Naive thymus-derived CD4-positive, alpha-beta T cell (primary cell): Measurements from ENCODE around the gene BAZ2A. TPM values are rescaled to one million over a fixed set of nuclear protein-coding genes. Genes with fewer than 3 reads are reported as not detected.
A peak's percentile ranks its signal among the peaks of the same experiment; 100 is the strongest.

ENCODE experiments used
- ATAC-seq: fragments of 150-1000 bp; cut with Tn5 transposase; 2 replicates; pipeline ENCODE4 v1.10.0; 2021; ENCODE audit warnings: mild to moderate bottlenecking, moderate library complexity
- CTCF ChIA-PET: fragments of 350-600 bp; sonication (Branson Sonifier 250); formaldehyde crosslinking; loops from one replicate; lab custom pipeline; 2021; ENCODE audit warnings: antibody characterized with exemption; lab: Charles Lee
- POLR2A ChIA-PET: fragments of 350-600 bp; sonication (Branson Sonifier 250); formaldehyde crosslinking; loops from one replicate; lab custom pipeline; 2021; ENCODE audit warnings: antibody characterized with exemption, inconsistent platforms; lab: Charles Lee
- DNase-seq, 9 donors: peaks; one replicate each; pipeline versions ENCODE4 v3.0.0 to v3.0.0-alpha.2; 2020 to 2022; ENCODE audit warnings: mixed read lengths in 1 of 9
- H3K27ac ChIP-seq: one replicate; pipeline ENCODE4 v1.7.0; 2013; ENCODE audit warnings: mild to moderate bottlenecking, low read depth, low read length, moderate library complexity
- H3K27me3 ChIP-seq, 2 donors: one replicate each; pipeline ENCODE4 v1.7.0; 2013; ENCODE audit warnings: low read length in 2 of 2, mild to moderate bottlenecking in 2 of 2, moderate library complexity in 2 of 2; ENCODE audit not compliant: control insufficient read depth in 2 of 2, insufficient read depth in 2 of 2
- H3K36me3 ChIP-seq, 3 experiments: 1 replicate in 2 of 3; 2 replicates in 1 of 3; pipeline ENCODE4 v1.7.0; 2013; ENCODE audit warnings: low read length in 3 of 3, mild to moderate bottlenecking in 3 of 3, moderate library complexity in 1 of 3; ENCODE audit not compliant: insufficient read depth in 3 of 3, control insufficient read depth in 2 of 3
- H3K4me1 ChIP-seq, 2 donors: one replicate each; pipeline ENCODE4 v1.7.0; 2013; ENCODE audit warnings: low read length in 2 of 2, mild to moderate bottlenecking in 2 of 2, moderate library complexity in 1 of 2; ENCODE audit not compliant: control insufficient read depth in 2 of 2, insufficient read depth in 2 of 2
- H3K4me3 ChIP-seq: 2 replicates; pipeline ENCODE4 v1.7.0; 2013; ENCODE audit warnings: mild to moderate bottlenecking, low read length
- H3K9me3 ChIP-seq, 3 experiments: 1 replicate in 2 of 3; 2 replicates in 1 of 3; pipeline ENCODE4 v1.7.0; 2013; ENCODE audit warnings: low read length in 3 of 3; ENCODE audit not compliant: control insufficient read depth in 2 of 3
- H3K27ac Mint-ChIP-seq, 9 donors: one replicate each; pipeline ENCODE4 v1.8.0; 2020 to 2022; ENCODE audit warnings: mixed read lengths in 9 of 9, mild to moderate bottlenecking in 8 of 9, moderate library complexity in 5 of 9, inconsistent platforms in 2 of 9
- H3K27me3 Mint-ChIP-seq, 5 donors: one replicate each; pipeline ENCODE4 v1.8.0; 2021 to 2022; ENCODE audit warnings: mixed read lengths in 5 of 5, mild to moderate bottlenecking in 1 of 5
- H3K36me3 Mint-ChIP-seq, 5 donors: one replicate each; pipeline ENCODE4 v1.8.0; 2020 to 2022; ENCODE audit warnings: mixed read lengths in 5 of 5, mild to moderate bottlenecking in 3 of 5, inconsistent platforms in 1 of 5
- H3K4me1 Mint-ChIP-seq, 7 donors: one replicate each; pipeline ENCODE4 v1.8.0; 2020 to 2022; ENCODE audit warnings: mixed read lengths in 7 of 7, mild to moderate bottlenecking in 3 of 7, inconsistent platforms in 1 of 7
- H3K4me3 Mint-ChIP-seq, 10 donors: one replicate each; pipeline ENCODE4 v1.8.0; 2020 to 2022; ENCODE audit warnings: mild to moderate bottlenecking in 10 of 10, mixed read lengths in 10 of 10, moderate library complexity in 6 of 10, inconsistent platforms in 2 of 10
- H3K9me3 Mint-ChIP-seq, 11 donors: one replicate each; pipeline ENCODE4 v1.8.0; 2020 to 2022; ENCODE audit warnings: mixed read lengths in 11 of 11, mild to moderate bottlenecking in 4 of 11, inconsistent platforms in 1 of 11, moderate library complexity in 1 of 11
- intact Hi-C, 2 donors: fragments of 100-400 bp; cut with micrococcal nuclease; formaldehyde crosslinking; loops; one replicate each; pipeline ENCODE4 v1.15.1; 2023
- polyA plus RNA-seq, 2 donors: library from polyadenylated mRNA; unstranded; fragments of 300-500 nt; fragmentation: Illumina TruSeq; gene quantifications; one replicate each; pipeline ENCODE4 v1.2.3, GENCODE V29; 2021
- total RNA-seq, 6 experiments: library from RNA in 5 of 6; stranded (reverse) in 5 of 6; gene quantifications; 1 replicate in 5 of 6; 2 replicates in 1 of 6; pipeline ENCODE4 v1.2.3 and lab custom pipeline; 2021 to 2026

BAZ2A gene
- total and polyA plus RNA-seq, 7 experiments from 2014 or later = 24.8 to 230 (median 178) TPM

DNA sequence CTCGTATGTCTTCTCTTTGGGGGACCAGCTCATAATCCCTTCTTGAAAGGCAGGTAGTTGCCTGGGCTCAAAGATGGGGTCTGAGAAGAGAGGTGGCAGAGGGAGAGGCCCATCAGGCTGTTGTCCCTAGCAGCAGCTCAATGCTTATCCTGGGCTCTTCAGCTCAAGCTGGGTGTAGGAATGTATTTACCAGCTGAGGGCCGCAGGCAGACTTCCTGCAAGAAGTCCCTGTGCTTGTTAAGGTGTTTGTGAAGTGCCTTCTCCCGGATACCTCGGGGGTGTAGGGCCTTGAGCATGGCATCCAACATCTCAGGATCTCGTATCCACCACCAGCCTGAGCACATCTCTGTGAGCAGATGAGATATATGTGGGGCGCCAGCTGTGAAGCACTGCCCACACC lies 29.4 kb downstream of the BAZ2A start:
- Histone ChIP-seq H3K36me3 (peaks cover 44 to 90% (median 62%) of the 10 kb centered on the region in 3 experiments), H3K27me3 (no peaks in the 10 kb centered on the region), H3K27ac (no peak overlapping the region), H3K4me1 (no peaks in the 10 kb centered on the region), H3K9me3 (no peaks in the 10 kb centered on the region), H3K4me3 (no peak overlapping the region)
- Mint-ChIP-seq H3K27me3 (no peaks in the 10 kb centered on the region), H3K9me3 (peaks cover 0 to 2% (median 0%) of the 10 kb centered on the region in 11 donors), H3K27ac (peak overlapping the region in 2 of 9 donors; percentile 40 to 75), H3K36me3 (peaks cover 9 to 72% (median 32%) of the 10 kb centered on the region in 5 donors), H3K4me3 (no peak overlapping the region), H3K4me1 (peaks cover 0 to 5% (median 0%) of the 10 kb centered on the region in 7 donors)
- ATAC-seq (no peak), DNase-seq (no peak)
- intact Hi-C loops = loop anchor here (1.0 kb wide), 1 partner anchor 36 kb away; no protein-coding TSS in a partner anchor
- ChIA-PET POLR2A (interaction anchor here (0.6 to 1.6 kb wide), 5 partner anchors 9 to 514 kb away, joined by 3 to 7 read pairs (median 4); no protein-coding TSS in a partner anchor), CTCF (interaction anchor here (1.0 to 3.6 kb wide), 4 partner anchors 11 to 86 kb away, joined by 3 to 16 read pairs (median 5); no protein-coding TSS in a partner anchor)

- H3K4me3 ChIP-seq = no peak overlapping the region
- peaks cover 0 to 5% (median 0%) of the 10 kb centered on the region in 7 donors for H3K4me1 Mint-ChIP-seq
- H3K36me3 ChIP-seq = peaks cover 43 to 84% (median 54%) of the 10 kb centered on the region in 3 experiments
- H3K36me3 Mint-ChIP-seq = peaks cover 8 to 65% (median 28%) of the 10 kb centered on the region in 5 donors
- no peak overlapping the region for H3K4me3 Mint-ChIP-seq
- DNase-seq = no peak
- POLR2A ChIA-PET = no interaction called here
- H3K27me3 ChIP-seq = no peaks in the 10 kb centered on the region
- H3K9me3 ChIP-seq = no peaks in the 10 kb centered on the region
- peaks cover 0 to 2% (median 0%) of the 10 kb centered on the region in 11 donors for H3K9me3 Mint-ChIP-seq
- CTCF ChIA-PET = no interaction called here
- intact Hi-C loops = no loop called here
- H3K27me3 Mint-ChIP-seq = no peaks in the 10 kb centered on the region
- no peaks in the 10 kb centered on the region for H3K4me1 ChIP-seq
- no peak for ATAC-seq
- no peak overlapping the region for H3K27ac ChIP-seq
- peak overlapping the region in 4 of 9 donors; percentile 9 to 58 (median 30) for H3K27ac Mint-ChIP-seq
These were observed 30.3 kb downstream of the BAZ2A start for GRCh38 chr12:56599797-56600196.

- CTCF ChIA-PET = no interaction called here
- H3K4me1 Mint-ChIP-seq = peaks cover 0 to 9% (median 0%) of the 10 kb centered on the region in 7 donors
- no peaks in the 10 kb centered on the region for H3K27me3 Mint-ChIP-seq
- H3K4me3 Mint-ChIP-seq = no peak overlapping the region
- H3K27ac ChIP-seq = no peak overlapping the region
- intact Hi-C loops = no loop called here
- POLR2A ChIA-PET = no interaction called here
- ATAC-seq (no peak), DNase-seq (no peak)
- peaks cover 0 to 2% (median 0%) of the 10 kb centered on the region in 11 donors for H3K9me3 Mint-ChIP-seq
- H3K36me3 ChIP-seq = peaks cover 36 to 76% (median 46%) of the 10 kb centered on the region in 3 experiments
- no peaks in the 10 kb centered on the region for H3K9me3 ChIP-seq
- H3K27ac Mint-ChIP-seq = peak overlapping the region in 2 of 9 donors; percentile 13 to 40
- H3K27me3 ChIP-seq = no peaks in the 10 kb centered on the region
- no peaks in the 10 kb centered on the region for H3K4me1 ChIP-seq
- no peak overlapping the region for H3K4me3 ChIP-seq
- H3K36me3 Mint-ChIP-seq = peaks cover 4 to 58% (median 25%) of the 10 kb centered on the region in 5 donors
These were observed 31.1 kb downstream of the BAZ2A start for GRCh38 chr12:56599041-56599440.

GRCh38 chr12:56596815-56597214 lies 33.3 kb downstream of the BAZ2A start:
- H3K4me3 ChIP-seq = no peak overlapping the region

GRCh38 chr12:56593909-56594621 lies 36.1 kb downstream of the BAZ2A start:
- CTCF ChIA-PET = interaction anchor here (0.6 to 5.9 kb wide), 9 partner anchors 18 to 261 kb away, joined by 3 to 46 read pairs (median 4); no protein-coding TSS in a partner anchor
- Mint-ChIP-seq H3K4me3 (peak overlapping the region in 1 of 10 donors; percentile 71), H3K9me3 (no peaks in the 10 kb centered on the region), H3K4me1 (peaks cover 0 to 9% (median 0%) of the 10 kb centered on the region in 7 donors), H3K36me3 (peaks cover 0 to 13% (median 4%) of the 10 kb centered on the region in 5 donors), H3K27me3 (no peaks in the 10 kb centered on the region), H3K27ac (peak overlapping the region in 3 of 9 donors; percentile 59 to 82 (median 81))
- Histone ChIP-seq H3K27me3 (no peaks in the 10 kb centered on the region), H3K36me3 (peaks cover 3 to 27% (median 4%) of the 10 kb centered on the region in 3 experiments), H3K9me3 (no peaks in the 10 kb centered on the region), H3K4me1 (no peaks in the 10 kb centered on the region), H3K4me3 (no peak overlapping the region), H3K27ac (no peak overlapping the region)
- DNase-seq = peak; percentile 35 to 63 (median 52)
- intact Hi-C loops = loop anchor here (1.0 to 5.0 kb wide), 4 partner anchors 21 to 98 kb away; no protein-coding TSS in a partner anchor
- peak; percentile 80 for ATAC-seq
- POLR2A ChIA-PET = interaction anchor here (0.6 to 1.2 kb wide), 2 partner anchors 19 to 80 kb away, joined by 3 read pairs; no protein-coding TSS in a partner anchor

More at GRCh38 chr12:56596815-56597214, 33.3 kb downstream of the BAZ2A start:
- POLR2A ChIA-PET = no interaction called here
- Histone ChIP-seq H3K27ac (no peak overlapping the region), H3K4me1 (no peaks in the 10 kb centered on the region), H3K36me3 (peaks cover 24 to 54% (median 27%) of the 10 kb centered on the region in 3 experiments), H3K27me3 (no peaks in the 10 kb centered on the region), H3K9me3 (no peaks in the 10 kb centered on the region)
- peak overlapping the region in 4 of 9 donors; percentile 34 to 63 (median 54) for H3K27ac Mint-ChIP-seq
- peaks cover 0 to 9% (median 0%) of the 10 kb centered on the region in 7 donors for H3K4me1 Mint-ChIP-seq
- ATAC-seq (no peak), DNase-seq (no peak)
- H3K27me3 Mint-ChIP-seq = no peaks in the 10 kb centered on the region
- H3K36me3 Mint-ChIP-seq = peaks cover 4 to 40% (median 13%) of the 10 kb centered on the region in 5 donors
- CTCF ChIA-PET = interaction anchor here (1.8 to 5.9 kb wide), 2 partner anchors 40 to 85 kb away, joined by 4 to 46 read pairs; no protein-coding TSS in a partner anchor
- no peak overlapping the region for H3K4me3 Mint-ChIP-seq
- H3K9me3 Mint-ChIP-seq = peaks cover 0 to 2% (median 0%) of the 10 kb centered on the region in 11 donors
- intact Hi-C loops = no loop called here

- CTCF ChIA-PET = interaction anchor here (1.4 kb wide), 1 partner anchor 78 kb away, joined by 8 read pairs; no protein-coding TSS in a partner anchor
- H3K36me3 ChIP-seq = peaks cover 0 to 14% (median 5%) of the 10 kb centered on the region in 3 experiments
- H3K4me1 ChIP-seq = no peaks in the 10 kb centered on the region
- H3K27ac ChIP-seq = no peak overlapping the region
- POLR2A ChIA-PET = no interaction called here
- Mint-ChIP-seq H3K4me1 (peaks cover 0 to 4% (median 0%) of the 10 kb centered on the region in 7 donors), H3K27me3 (no peaks in the 10 kb centered on the region), H3K9me3 (no peaks in the 10 kb centered on the region), H3K27ac (peak overlapping the region in 2 of 9 donors; percentile 26 to 65), H3K4me3 (no peak overlapping the region), H3K36me3 (peaks cover 0 to 12% (median 6%) of the 10 kb centered on the region in 5 donors)
- ATAC-seq (no peak), DNase-seq (no peak)
- H3K27me3 ChIP-seq = no peaks in the 10 kb centered on the region
- no peak overlapping the region for H3K4me3 ChIP-seq
- no peaks in the 10 kb centered on the region for H3K9me3 ChIP-seq
- intact Hi-C loops = loop anchor here in 1 of 2 donors (5.0 kb wide), 1 partner anchor 95 kb away; no protein-coding TSS in a partner anchor
These were observed 38.2 kb downstream of the BAZ2A start for GRCh38 chr12:56591961-56592360.
